ENCODE results near the gene IMPG2.

DNA sequence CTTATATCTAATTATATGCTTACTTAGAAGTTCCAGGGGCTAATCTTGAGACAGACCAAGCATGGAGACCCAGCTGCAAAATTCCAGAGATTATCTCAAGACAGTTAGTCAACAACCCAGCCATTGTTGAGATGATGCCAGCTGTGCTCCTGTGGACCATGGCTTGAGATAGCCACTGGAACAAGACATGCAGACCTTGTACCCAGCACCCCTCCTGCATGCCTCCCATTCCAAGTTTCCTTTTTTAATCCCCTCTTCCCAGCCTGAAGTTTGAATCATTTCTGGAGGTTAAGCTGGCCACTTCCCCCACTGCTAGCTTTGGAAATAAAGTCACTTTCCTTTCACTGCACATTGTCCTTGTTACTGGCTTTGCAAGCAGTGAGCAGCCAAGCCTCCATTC, 53.8 kb downstream of the IMPG2 start:
- TF ChIP-seq, protein P1, sequence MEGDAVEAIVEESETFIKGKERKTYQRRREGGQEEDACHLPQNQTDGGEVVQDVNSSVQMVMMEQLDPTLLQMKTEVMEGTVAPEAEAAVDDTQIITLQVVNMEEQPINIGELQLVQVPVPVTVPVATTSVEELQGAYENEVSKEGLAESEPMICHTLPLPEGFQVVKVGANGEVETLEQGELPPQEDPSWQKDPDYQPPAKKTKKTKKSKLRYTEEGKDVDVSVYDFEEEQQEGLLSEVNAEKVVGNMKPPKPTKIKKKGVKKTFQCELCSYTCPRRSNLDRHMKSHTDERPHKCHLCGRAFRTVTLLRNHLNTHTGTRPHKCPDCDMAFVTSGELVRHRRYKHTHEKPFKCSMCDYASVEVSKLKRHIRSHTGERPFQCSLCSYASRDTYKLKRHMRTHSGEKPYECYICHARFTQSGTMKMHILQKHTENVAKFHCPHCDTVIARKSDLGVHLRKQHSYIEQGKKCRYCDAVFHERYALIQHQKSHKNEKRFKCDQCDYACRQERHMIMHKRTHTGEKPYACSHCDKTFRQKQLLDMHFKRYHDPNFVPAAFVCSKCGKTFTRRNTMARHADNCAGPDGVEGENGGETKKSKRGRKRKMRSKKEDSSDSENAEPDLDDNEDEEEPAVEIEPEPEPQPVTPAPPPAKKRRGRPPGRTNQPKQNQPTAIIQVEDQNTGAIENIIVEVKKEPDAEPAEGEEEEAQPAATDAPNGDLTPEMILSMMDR (conservative IDR thresholded peaks at IDR 0.05), result no peak
- no peak for TF ChIP-seq ZFX (IDR thresholded peaks at IDR 0.05)
